Epithelial cell of proximal tubule (primary cell): ENCODE data around the gene RMND1. TPM values are rescaled to one million over a fixed set of nuclear protein-coding genes. Genes with fewer than 3 reads are reported as not detected.
A peak's percentile ranks its signal among the peaks of the same experiment; 100 is the strongest.

Source experiments
- DNase-seq: peaks from one replicate; pipeline ENCODE4 v3.0.0-alpha.2; 2011; ENCODE audit warnings: low read depth
- H3K4me3 ChIP-seq: 2 replicates; pipeline ENCODE4 v1.5.1; 2011; ENCODE audit warnings: low read depth, mild to moderate bottlenecking, low read length
- total RNA-seq: library from RNA; depleted of rRNA; stranded (reverse); fragments of >200 nt; gene quantifications from 2 replicates; pipeline ENCODE4 v1.2.3, GENCODE V29; 2015
- TF ChIP-seq, protein P1 (sequence below): conservative IDR thresholded peaks from 2 replicates; pipeline ENCODE4 v1.5.1; 2012; ENCODE audit warnings: low read depth, mild to moderate bottlenecking, low read length

Gene RMND1
- total RNA-seq, 1 donor from 2014 or later: 24.7 TPM

DNA sequence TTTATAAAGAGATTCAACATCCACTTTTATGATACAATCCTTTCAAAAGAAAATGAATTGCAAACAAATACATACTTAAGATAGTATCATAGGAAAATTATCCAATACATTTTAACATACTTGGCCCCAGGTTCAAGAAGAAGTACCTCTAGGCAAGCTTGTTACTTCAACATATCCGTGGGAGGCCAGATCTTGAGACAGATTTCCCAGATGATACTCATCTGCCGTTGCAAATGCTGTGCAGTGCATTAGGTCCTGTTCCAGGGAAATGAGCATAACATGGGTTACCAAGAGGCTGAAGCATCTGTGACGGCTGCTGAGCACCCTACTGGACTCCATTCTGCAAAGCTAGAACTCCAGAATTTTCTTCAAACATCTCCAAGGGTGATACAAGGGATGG, 15.6 kb downstream of the RMND1 start:
- DNase-seq: no peak
- peak overlapping the region; percentile 16 for H3K4me3 ChIP-seq
- TF ChIP-seq, protein P1, sequence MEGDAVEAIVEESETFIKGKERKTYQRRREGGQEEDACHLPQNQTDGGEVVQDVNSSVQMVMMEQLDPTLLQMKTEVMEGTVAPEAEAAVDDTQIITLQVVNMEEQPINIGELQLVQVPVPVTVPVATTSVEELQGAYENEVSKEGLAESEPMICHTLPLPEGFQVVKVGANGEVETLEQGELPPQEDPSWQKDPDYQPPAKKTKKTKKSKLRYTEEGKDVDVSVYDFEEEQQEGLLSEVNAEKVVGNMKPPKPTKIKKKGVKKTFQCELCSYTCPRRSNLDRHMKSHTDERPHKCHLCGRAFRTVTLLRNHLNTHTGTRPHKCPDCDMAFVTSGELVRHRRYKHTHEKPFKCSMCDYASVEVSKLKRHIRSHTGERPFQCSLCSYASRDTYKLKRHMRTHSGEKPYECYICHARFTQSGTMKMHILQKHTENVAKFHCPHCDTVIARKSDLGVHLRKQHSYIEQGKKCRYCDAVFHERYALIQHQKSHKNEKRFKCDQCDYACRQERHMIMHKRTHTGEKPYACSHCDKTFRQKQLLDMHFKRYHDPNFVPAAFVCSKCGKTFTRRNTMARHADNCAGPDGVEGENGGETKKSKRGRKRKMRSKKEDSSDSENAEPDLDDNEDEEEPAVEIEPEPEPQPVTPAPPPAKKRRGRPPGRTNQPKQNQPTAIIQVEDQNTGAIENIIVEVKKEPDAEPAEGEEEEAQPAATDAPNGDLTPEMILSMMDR: no peak

DNA sequence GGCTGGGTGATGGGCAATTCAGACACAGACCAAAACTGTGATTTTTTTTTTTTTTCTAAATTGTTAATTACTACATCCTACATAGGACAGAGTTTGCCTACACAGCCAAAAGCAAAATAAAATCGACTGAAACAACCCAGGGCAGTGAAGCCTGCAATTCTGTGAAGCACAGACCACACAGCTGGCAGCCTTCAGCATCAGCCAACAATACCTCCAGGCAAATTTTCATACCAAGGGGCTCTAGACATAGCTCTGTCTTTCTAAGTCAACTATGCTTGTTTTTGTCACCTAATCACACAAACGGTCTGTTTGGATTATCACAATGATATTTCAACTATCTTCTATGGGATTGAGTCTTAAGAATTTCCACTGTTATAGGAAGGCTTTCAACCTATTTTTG, 17.6 kb downstream of the RMND1 start:
- DNase-seq: no peak
- TF ChIP-seq, protein P1: no peak
- no peak overlapping the region for H3K4me3 ChIP-seq

DNA sequence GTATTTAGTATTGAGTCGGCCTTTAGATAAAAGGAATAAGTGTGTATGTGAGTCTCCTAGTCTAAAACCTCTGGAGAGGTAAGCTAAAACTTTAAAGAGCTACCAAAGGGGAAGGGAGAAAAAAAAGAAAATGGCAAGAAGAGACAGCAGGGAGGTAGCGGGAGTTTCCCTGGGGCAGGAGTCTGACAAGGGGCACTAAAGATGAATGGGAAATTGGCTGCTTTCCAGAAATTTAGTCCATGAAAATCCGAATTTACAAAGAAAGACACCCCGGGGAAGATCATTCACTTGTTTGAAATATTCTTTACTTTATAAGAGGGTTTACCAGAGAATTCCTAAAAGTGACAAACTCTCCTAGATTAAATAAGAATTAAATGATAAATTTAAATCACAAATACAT, 19.3 kb downstream of the RMND1 start:
- TF ChIP-seq, protein P1: no peak
- DNase-seq: no peak
- H3K4me3 ChIP-seq: no peak overlapping the region

DNA sequence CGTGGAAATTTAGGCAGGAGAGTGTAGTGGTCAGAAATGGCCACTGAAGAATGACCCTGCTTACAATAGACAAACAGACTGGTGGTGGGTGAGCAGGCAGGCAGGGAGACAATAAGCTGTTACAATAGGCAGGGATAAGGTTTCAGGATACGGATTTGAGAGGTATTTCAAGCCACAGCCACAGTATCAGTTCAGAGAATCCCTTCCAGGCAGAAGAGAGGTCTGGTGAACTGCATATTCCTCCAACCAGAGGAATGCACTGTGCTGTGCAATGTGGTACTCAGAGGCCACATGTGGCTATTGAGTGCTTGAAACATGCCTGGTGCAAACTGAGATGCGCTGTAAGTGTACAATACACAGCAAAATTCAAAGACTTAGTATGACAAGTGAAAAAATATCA, 20.6 kb downstream of the RMND1 start:
- TF ChIP-seq, protein P1: no peak
- no peak for DNase-seq

DNA sequence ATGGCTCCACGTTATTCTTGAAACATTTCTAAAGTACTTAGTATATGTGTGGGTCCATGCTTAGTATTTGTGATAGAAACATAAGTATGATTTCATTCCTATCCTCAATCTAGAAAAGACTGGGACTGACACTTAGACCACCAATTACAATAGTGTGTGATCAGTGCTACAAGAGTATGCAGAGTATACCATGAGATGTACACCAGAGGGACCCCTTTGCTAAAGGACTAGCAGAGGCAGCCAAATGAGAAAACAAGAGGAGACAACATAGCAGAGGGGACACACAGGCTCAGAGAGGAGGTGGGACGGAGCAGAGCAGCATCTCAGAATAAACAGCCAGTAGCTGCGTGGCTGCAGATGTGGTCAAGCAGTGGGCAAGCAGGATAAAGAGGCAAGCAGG, 21.0 kb downstream of the RMND1 start:
- TF ChIP-seq, protein P1: peak; percentile 24
- no peak overlapping the region for H3K4me3 ChIP-seq
- no peak for DNase-seq

More for the DNA sequence above, 20.6 kb downstream of the RMND1 start:
- H3K4me3 ChIP-seq: no peak overlapping the region

DNA sequence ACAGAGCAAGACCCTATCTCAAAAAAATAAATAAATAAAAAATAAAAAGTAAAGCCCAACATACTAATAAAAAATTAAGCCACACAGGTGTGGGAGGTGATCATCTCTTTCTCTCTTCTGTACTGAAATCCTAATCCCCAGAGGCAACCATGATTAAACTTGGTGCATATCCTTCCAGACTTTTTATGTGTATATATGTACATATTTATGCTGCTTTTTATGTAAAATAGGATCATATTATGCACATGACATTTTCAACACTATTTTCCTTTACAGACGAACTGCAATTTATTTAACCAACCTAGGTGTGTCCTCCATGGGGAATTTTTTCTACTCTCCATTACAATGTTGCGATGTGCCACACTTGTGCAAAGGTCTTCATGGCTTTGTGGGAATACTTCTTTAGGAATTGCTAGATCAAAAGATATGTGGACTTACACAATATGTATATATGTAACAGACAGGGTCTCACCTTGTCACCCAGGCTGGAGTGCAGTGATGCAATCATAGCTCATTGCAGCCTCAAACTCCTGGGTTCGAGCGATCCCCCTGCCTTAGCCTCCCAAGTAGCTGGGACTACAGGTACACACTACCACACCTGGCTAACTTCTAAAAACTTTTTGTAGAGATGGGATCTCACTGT, 23.7 kb downstream of the RMND1 start:
- TF ChIP-seq, protein P1: no peak
- no peak for DNase-seq
- H3K4me3 ChIP-seq: no peak overlapping the region

DNA sequence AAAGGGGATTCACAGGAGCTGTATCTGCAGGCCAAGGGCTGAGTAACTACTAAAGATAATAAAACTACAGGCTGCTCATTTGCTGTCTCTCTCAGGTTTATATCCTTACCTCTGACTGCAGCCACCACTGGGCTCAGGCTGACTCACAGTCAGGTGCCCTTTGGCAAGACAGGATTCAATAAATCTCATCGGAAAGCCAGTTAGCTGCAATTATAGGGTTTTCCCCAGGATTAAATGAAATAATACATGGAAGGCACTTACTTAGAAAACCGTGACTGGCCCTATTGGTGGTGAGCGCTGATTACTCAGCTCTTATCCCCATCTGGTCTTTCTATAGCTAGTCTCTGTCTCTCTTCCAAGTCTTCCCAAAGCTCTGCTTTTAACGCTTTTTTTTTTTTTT, 26.4 kb downstream of the RMND1 start:
- TF ChIP-seq, protein P1: no peak
- H3K4me3 ChIP-seq: no peak overlapping the region
- peak; percentile 79 for DNase-seq
